Activated effector memory CD4-positive, alpha-beta T cell treated with Interleukin-2 at 50 U/mL for 16 hours (primary cell): ENCODE data around the gene FAM76B.
A peak's percentile ranks its signal among the peaks of the same experiment; 100 is the strongest.
"Not testable (repeated sequence)": the region's sequence is repeated elsewhere in the genome, so short reads cannot be mapped to it uniquely, and the experiment has no call there.

Experiments used
- DNase-seq: peaks from one replicate; pipeline ENCODE4 v3.0.0-alpha.2; 2020

Gene FAM76B

GRCh38 chr11:95789506-95790122, at the start of gene FAM76B:
TSS of gene FAM76B (minus strand) at chr11:95789782. CDS start at chr11:95789478, 304 bp downstream.
- peak; percentile 94 for DNase-seq

- peak; percentile 17 for DNase-seq
Measured at GRCh38 chr11:95835768-95836488, 46.3 kb upstream of the FAM76B start.

- no peak for DNase-seq
Measured at GRCh38 chr11:95835351-95835750, 45.8 kb upstream of the FAM76B start.

- DNase-seq: no peak
Measured at GRCh38 chr11:95833378-95833777, 43.8 kb upstream of the FAM76B start.

- DNase-seq: no peak
Measured at GRCh38 chr11:95832763-95833162, 43.2 kb upstream of the FAM76B start.

- DNase-seq: no peak
Measured at GRCh38 chr11:95831198-95831883, 41.8 kb upstream of the FAM76B start.

- DNase-seq: no peak
Measured at GRCh38 chr11:95829580-95830259, 40.1 kb upstream of the FAM76B start.

GRCh38 chr11:95827696-95828095, 38.1 kb upstream of the FAM76B start:
- DNase-seq: no peak

GRCh38 chr11:95821640-95822039, 32.1 kb upstream of the FAM76B start:
- DNase-seq: no peak

GRCh38 chr11:95816037-95816436, 26.5 kb upstream of the FAM76B start:
- no peak for DNase-seq

GRCh38 chr11:95811052-95811451, 21.5 kb upstream of the FAM76B start:
- not testable (repeated sequence) for DNase-seq

- DNase-seq: peak; percentile 27
Measured at GRCh38 chr11:95806464-95806863, 16.9 kb upstream of the FAM76B start.

- no peak for DNase-seq
Measured at GRCh38 chr11:95805869-95806268, 16.3 kb upstream of the FAM76B start.

GRCh38 chr11:95803973-95804372, 14.4 kb upstream of the FAM76B start:
- no peak for DNase-seq

- no peak for DNase-seq
Measured at GRCh38 chr11:95802806-95803205, 13.2 kb upstream of the FAM76B start.

GRCh38 chr11:95800438-95800837, 10.9 kb upstream of the FAM76B start:
- DNase-seq: no peak

GRCh38 chr11:95799546-95799945, 10.0 kb upstream of the FAM76B start:
- DNase-seq: no peak

- DNase-seq: no peak
Measured at GRCh38 chr11:95796501-95796900, 6.9 kb upstream of the FAM76B start.

GRCh38 chr11:95795627-95796295, 6.2 kb upstream of the FAM76B start:
- no peak for DNase-seq

GRCh38 chr11:95794086-95794485, 4.5 kb upstream of the FAM76B start:
- DNase-seq: no peak

GRCh38 chr11:95793116-95793515, 3.5 kb upstream of the FAM76B start:
- DNase-seq: no peak

- DNase-seq: no peak
Measured at GRCh38 chr11:95792700-95793099, 3.1 kb upstream of the FAM76B start.

- no peak for DNase-seq
Measured at GRCh38 chr11:95792200-95792599, 2.6 kb upstream of the FAM76B start.
